Neural progenitor cell (in vitro differentiated cells): ENCODE data around the gene CREB5. TPM values are rescaled to one million over a fixed set of nuclear protein-coding genes. Genes with fewer than 3 reads are reported as not detected.

Source experiments
- DNase-seq: peaks from one replicate; pipeline ENCODE4 v3.0.0-alpha.2; 2016; ENCODE audit warnings: low spot score
- H2AFZ ChIP-seq: fragments of 200-600 bp; sonication (generic); replicated peaks from 2 replicates; pipeline ENCODE4 v1.6.1; 2016; ENCODE audit warnings: antibody characterized with exemption
- H3F3A ChIP-seq: fragments of 200-600 bp; sonication (generic); 2 replicates; pipeline ENCODE4 v1.6.1; 2016; ENCODE audit warnings: antibody characterized with exemption, low read depth
- H3K27ac ChIP-seq: fragments of 200-600 bp; sonication (generic); 2 replicates; pipeline ENCODE4 v1.5.1; 2016; ENCODE audit warnings: mild to moderate bottlenecking
- H3K27me3 ChIP-seq: fragments of 200-600 bp; sonication (generic); 2 replicates; pipeline ENCODE4 v1.6.1; 2016; ENCODE audit warnings: mild to moderate bottlenecking, moderate library complexity
- H3K36me3 ChIP-seq: fragments of 200-600 bp; sonication (generic); 2 replicates; pipeline ENCODE4 v1.5.1; 2016
- H3K4me1 ChIP-seq: fragments of 200-600 bp; sonication (generic); 2 replicates; pipeline ENCODE4 v1.6.1; 2016; ENCODE audit warnings: mixed run types
- H3K4me2 ChIP-seq: fragments of 200-600 bp; sonication (generic); 2 replicates; pipeline ENCODE4 v1.6.1; 2016
- H3K4me3 ChIP-seq: fragments of 200-600 bp; sonication (generic); 2 replicates; pipeline ENCODE4 v1.5.1; 2016
- H3K79me2 ChIP-seq: fragments of 200-600 bp; sonication (generic); 2 replicates; pipeline ENCODE4 v1.6.1; 2016; ENCODE audit warnings: low read depth
- H3K9ac ChIP-seq: fragments of 200-600 bp; sonication (generic); 2 replicates; pipeline ENCODE4 v1.6.1; 2016
- H3K9me3 ChIP-seq: fragments of 200-600 bp; sonication (generic); 2 replicates; pipeline ENCODE4 v1.5.1; 2016; ENCODE audit warnings: low read depth
- H4K20me1 ChIP-seq: fragments of 200-600 bp; sonication (generic); 2 replicates; pipeline ENCODE4 v1.6.1; 2016; ENCODE audit warnings: low read depth
- H3K27ac Mint-ChIP-seq: 3 replicates; pipeline ENCODE4 v1.8.0; 2021; ENCODE audit warnings: mixed read lengths
- H3K27me3 Mint-ChIP-seq: 2 replicates; pipeline ENCODE4 v1.8.0; 2022; ENCODE audit warnings: low read depth, mild to moderate bottlenecking, inconsistent platforms, moderate library complexity, mixed read lengths; ENCODE audit not compliant: insufficient read depth
- H3K36me3 Mint-ChIP-seq: 3 replicates; pipeline ENCODE4 v1.8.0; 2021; ENCODE audit warnings: mixed read lengths
- H3K4me1 Mint-ChIP-seq: 3 replicates; pipeline ENCODE4 v1.8.0; 2021; ENCODE audit warnings: mixed read lengths
- H3K4me3 Mint-ChIP-seq: 3 replicates; pipeline ENCODE4 v1.8.0; 2021; ENCODE audit warnings: mild to moderate bottlenecking, moderate library complexity, mixed read lengths
- H3K9me3 Mint-ChIP-seq: 3 replicates; pipeline ENCODE4 v1.8.0; 2020; ENCODE audit warnings: mixed read lengths
- EZH2 ChIP-seq: fragments of 200-600 bp; sonication (generic); IDR thresholded peaks from 2 replicates; pipeline ENCODE4 v1.6.1; 2017; ENCODE audit warnings: antibody characterized with exemption, mild to moderate bottlenecking, moderate library complexity
- EZH2phosphoT487 ChIP-seq: fragments of 200-600 bp; sonication (generic); IDR thresholded peaks from 2 replicates; pipeline ENCODE4 v1.6.1; 2017; ENCODE audit warnings: antibody characterized with exemption
- total RNA-seq: library from RNA; depleted of rRNA; stranded (reverse); fragments of >200 nt; gene quantifications from 2 replicates; pipeline ENCODE4 v1.2.3, GENCODE V29; 2015; ENCODE audit warnings: low replicate concordance
- TF ChIP-seq, protein P1 (sequence below): fragments of 200-600 bp; sonication (generic); IDR thresholded peaks from 2 replicates; pipeline ENCODE4 v1.5.1; 2017; ENCODE audit warnings: antibody characterized with exemption, mild to moderate bottlenecking

The CREB5 gene
- total RNA-seq, 1 donor from 2014 or later = 1.2 TPM

DNA sequence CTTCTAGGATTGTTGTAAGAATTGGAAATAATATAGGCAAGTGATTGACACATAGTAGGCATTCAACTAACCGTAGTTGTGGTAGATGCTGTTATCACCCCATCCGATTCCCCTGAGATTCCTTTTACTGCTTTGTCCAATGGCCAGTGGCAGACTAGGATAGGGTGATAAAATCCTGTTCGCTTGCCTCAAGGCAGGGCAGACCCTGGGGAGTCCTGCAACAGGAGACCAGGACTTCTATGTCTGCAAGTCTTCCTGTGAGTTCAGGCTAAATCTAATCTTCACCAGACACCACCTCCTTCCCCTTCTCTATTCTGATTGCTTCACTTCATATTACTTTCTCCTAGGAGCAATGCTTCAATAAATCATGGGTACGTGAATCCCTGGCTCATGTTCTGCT is 42.8 kb upstream of the CREB5 start:
- Histone ChIP-seq H3K79me2 (no peaks in the 10 kb centered on the region), H3K27me3 (no peaks in the 10 kb centered on the region), H3K9me3 (no peaks in the 10 kb centered on the region), H3K9ac (no peak overlapping the region), H3F3A (no peaks in the 10 kb centered on the region), H2AFZ (peak overlapping the region; percentile 22), H3K36me3 (no peaks in the 10 kb centered on the region), H3K4me1 (no peaks in the 10 kb centered on the region), H3K27ac (no peak overlapping the region), H3K4me3 (no peak overlapping the region), H4K20me1 (no peaks in the 10 kb centered on the region), H3K4me2 (no peak overlapping the region)
- no peak for DNase-seq
- Mint-ChIP-seq H3K27ac (no peak overlapping the region), H3K27me3 (no peaks in the 10 kb centered on the region), H3K4me3 (no peak overlapping the region), H3K4me1 (no peaks in the 10 kb centered on the region), H3K36me3 (peaks cover 1% of the 10 kb centered on the region), H3K9me3 (peaks cover 7% of the 10 kb centered on the region)
- TF ChIP-seq, protein P1, sequence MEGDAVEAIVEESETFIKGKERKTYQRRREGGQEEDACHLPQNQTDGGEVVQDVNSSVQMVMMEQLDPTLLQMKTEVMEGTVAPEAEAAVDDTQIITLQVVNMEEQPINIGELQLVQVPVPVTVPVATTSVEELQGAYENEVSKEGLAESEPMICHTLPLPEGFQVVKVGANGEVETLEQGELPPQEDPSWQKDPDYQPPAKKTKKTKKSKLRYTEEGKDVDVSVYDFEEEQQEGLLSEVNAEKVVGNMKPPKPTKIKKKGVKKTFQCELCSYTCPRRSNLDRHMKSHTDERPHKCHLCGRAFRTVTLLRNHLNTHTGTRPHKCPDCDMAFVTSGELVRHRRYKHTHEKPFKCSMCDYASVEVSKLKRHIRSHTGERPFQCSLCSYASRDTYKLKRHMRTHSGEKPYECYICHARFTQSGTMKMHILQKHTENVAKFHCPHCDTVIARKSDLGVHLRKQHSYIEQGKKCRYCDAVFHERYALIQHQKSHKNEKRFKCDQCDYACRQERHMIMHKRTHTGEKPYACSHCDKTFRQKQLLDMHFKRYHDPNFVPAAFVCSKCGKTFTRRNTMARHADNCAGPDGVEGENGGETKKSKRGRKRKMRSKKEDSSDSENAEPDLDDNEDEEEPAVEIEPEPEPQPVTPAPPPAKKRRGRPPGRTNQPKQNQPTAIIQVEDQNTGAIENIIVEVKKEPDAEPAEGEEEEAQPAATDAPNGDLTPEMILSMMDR = no peak
- TF ChIP-seq EZH2 (no peak), EZH2phosphoT487 (no peak)

- H3K27ac ChIP-seq = no peak overlapping the region
- Mint-ChIP-seq H3K36me3 (no peaks in the 10 kb centered on the region), H3K4me3 (no peak overlapping the region), H3K4me1 (no peaks in the 10 kb centered on the region), H3K27ac (no peak overlapping the region), H3K9me3 (no peaks in the 10 kb centered on the region), H3K27me3 (peaks cover 5% of the 10 kb centered on the region)
- no peaks in the 10 kb centered on the region for H3K79me2 ChIP-seq
- no peak overlapping the region for H3K4me2 ChIP-seq
- H3K27me3 ChIP-seq = no peaks in the 10 kb centered on the region
- no peak for TF ChIP-seq EZH2phosphoT487
- TF ChIP-seq, protein P1 = no peak
- no peak for TF ChIP-seq EZH2
- no peak for DNase-seq
- no peaks in the 10 kb centered on the region for H4K20me1 ChIP-seq
- H3F3A ChIP-seq = no peaks in the 10 kb centered on the region
- no peak overlapping the region for H3K4me3 ChIP-seq
- H3K9me3 ChIP-seq = no peaks in the 10 kb centered on the region
- no peak overlapping the region for H2AFZ ChIP-seq
- no peaks in the 10 kb centered on the region for H3K4me1 ChIP-seq
- no peak overlapping the region for H3K9ac ChIP-seq
- no peaks in the 10 kb centered on the region for H3K36me3 ChIP-seq
Measured at GRCh38 chr7:28371846-28372245, 40.5 kb upstream of the CREB5 start.

GRCh38 chr7:28373990-28374389 is 38.3 kb upstream of the CREB5 start:
- no peaks in the 10 kb centered on the region for H4K20me1 ChIP-seq

More at GRCh38 chr7:28373990-28374389, 38.3 kb upstream of the CREB5 start:
- Histone ChIP-seq H3K9ac (no peak overlapping the region), H3K36me3 (no peaks in the 10 kb centered on the region), H2AFZ (no peak overlapping the region), H3F3A (no peaks in the 10 kb centered on the region), H3K27me3 (no peaks in the 10 kb centered on the region), H3K79me2 (no peaks in the 10 kb centered on the region), H3K4me2 (no peak overlapping the region), H3K4me3 (no peak overlapping the region), H3K27ac (no peak overlapping the region), H3K4me1 (no peaks in the 10 kb centered on the region), H3K9me3 (no peaks in the 10 kb centered on the region)
- H3K4me1 Mint-ChIP-seq = no peaks in the 10 kb centered on the region
- no peak overlapping the region for H3K27ac Mint-ChIP-seq
- TF ChIP-seq EZH2phosphoT487 (no peak), EZH2 (no peak)
- TF ChIP-seq, protein P1 = no peak
- peaks cover 7% of the 10 kb centered on the region for H3K27me3 Mint-ChIP-seq
- DNase-seq = no peak
- no peaks in the 10 kb centered on the region for H3K9me3 Mint-ChIP-seq
- H3K4me3 Mint-ChIP-seq = no peak overlapping the region
- no peaks in the 10 kb centered on the region for H3K36me3 Mint-ChIP-seq
